H9 (cell line): Measurements from ENCODE around the gene ARFIP1. TPM values are rescaled to one million over a fixed set of nuclear protein-coding genes. Genes with fewer than 3 reads are reported as not detected.

Experiments
- DNase-seq: peaks from one replicate; pipeline ENCODE4 v3.0.0-alpha.2; 2017
- H2AFZ ChIP-seq: one replicate; pipeline ENCODE4 v1.6.1; 2013; ENCODE audit warnings: mild to moderate bottlenecking, low read length, control low read depth, moderate library complexity
- H2AK5ac ChIP-seq: 2 replicates; pipeline ENCODE4 v1.6.1; 2013; ENCODE audit warnings: low read length, control low read depth, mixed read lengths; ENCODE audit not compliant: insufficient read length
- H2BK120ac ChIP-seq: one replicate; pipeline ENCODE4 v1.6.1; 2013; ENCODE audit warnings: low read depth, mild to moderate bottlenecking, low read length, control low read depth, inconsistent platforms; ENCODE audit not compliant: poor library complexity, severe bottlenecking
- H2BK12ac ChIP-seq: 2 replicates; pipeline ENCODE4 v1.6.1; 2013; ENCODE audit warnings: low read length, control low read depth, mixed read lengths, low read depth; ENCODE audit not compliant: insufficient read length
- H2BK15ac ChIP-seq: 2 replicates; pipeline ENCODE4 v1.6.1; 2013; ENCODE audit warnings: low read depth, low read length, control low read depth
- H2BK20ac ChIP-seq: one replicate; pipeline ENCODE4 v1.6.1; 2013; ENCODE audit warnings: low read depth, mild to moderate bottlenecking, low read length, control low read depth, inconsistent platforms; ENCODE audit not compliant: poor library complexity, severe bottlenecking
- H2BK5ac ChIP-seq: 2 replicates; pipeline ENCODE4 v1.6.1; 2013; ENCODE audit warnings: low read length, control low read depth, mixed read lengths; ENCODE audit not compliant: insufficient read length
- H3K14ac ChIP-seq: 2 replicates; pipeline ENCODE4 v1.6.1; 2013; ENCODE audit warnings: low read length, control low read depth; ENCODE audit not compliant: insufficient read depth
- H3K18ac ChIP-seq: 2 replicates; pipeline ENCODE4 v1.6.1; 2013; ENCODE audit warnings: low read depth, mild to moderate bottlenecking, mixed read lengths, low read length, control low read depth; ENCODE audit not compliant: insufficient read length
- H3K23ac ChIP-seq: 2 replicates; pipeline ENCODE4 v1.6.1; 2013; ENCODE audit warnings: low read length, control low read depth, mixed read lengths, low read depth; ENCODE audit not compliant: insufficient read length
- H3K23me2 ChIP-seq: 2 replicates; pipeline ENCODE4 v1.6.1; 2013; ENCODE audit warnings: low read depth, mild to moderate bottlenecking, mixed read lengths, low read length, control low read depth; ENCODE audit not compliant: insufficient read length, poor library complexity, severe bottlenecking
- H3K27ac ChIP-seq: 2 replicates; pipeline ENCODE4 v1.5.1; 2013; ENCODE audit warnings: low read length, control low read depth, mixed read lengths, low read depth; ENCODE audit not compliant: insufficient read length
- H3K27me3 ChIP-seq: 2 replicates; pipeline ENCODE4 v1.6.1; 2013; ENCODE audit warnings: low read length, control low read depth, inconsistent platforms; ENCODE audit not compliant: insufficient read depth
- H3K4ac ChIP-seq: 2 replicates; pipeline ENCODE4 v1.6.1; 2013; ENCODE audit warnings: low read depth, mild to moderate bottlenecking, control low read depth, inconsistent platforms, low read length, moderate library complexity
- H3K4me1 ChIP-seq: 2 replicates; pipeline ENCODE4 v1.6.1; 2013; ENCODE audit warnings: low read length, control low read depth, inconsistent platforms; ENCODE audit not compliant: insufficient read depth
- H3K4me2 ChIP-seq: 2 replicates; pipeline ENCODE4 v1.6.1; 2013; ENCODE audit warnings: low read length, control low read depth, mixed read lengths; ENCODE audit not compliant: insufficient read length, insufficient read depth
- H3K56ac ChIP-seq: 2 replicates; pipeline ENCODE4 v1.6.1; 2013; ENCODE audit warnings: low read depth, mild to moderate bottlenecking, mixed read lengths, low read length, control low read depth; ENCODE audit not compliant: insufficient read length
- H3K79me1 ChIP-seq: 2 replicates; pipeline ENCODE4 v1.6.1; 2013; ENCODE audit warnings: low read depth, mild to moderate bottlenecking, moderate library complexity, low read length, control low read depth, inconsistent platforms; ENCODE audit not compliant: insufficient read depth, poor library complexity, severe bottlenecking
- H3K79me2 ChIP-seq: 2 replicates; pipeline ENCODE4 v1.6.1; 2013; ENCODE audit warnings: low read length, control low read depth, inconsistent platforms; ENCODE audit not compliant: insufficient read depth
- H3K9ac ChIP-seq: 2 replicates; pipeline ENCODE4 v1.6.1; 2013; ENCODE audit warnings: low read length, control low read depth, mixed read lengths; ENCODE audit not compliant: insufficient read length; ENCODE audit errors: extremely low read depth
- H3K9me3 ChIP-seq: one replicate; pipeline ENCODE4 v1.6.1; 2013; ENCODE audit warnings: low read depth, low read length, inconsistent platforms; ENCODE audit not compliant: control insufficient read depth
- H3T11ph ChIP-seq: one replicate; pipeline ENCODE4 v1.6.1; 2013; ENCODE audit warnings: mild to moderate bottlenecking, low read length, control low read depth, inconsistent platforms
- H4K20me1 ChIP-seq: one replicate; pipeline ENCODE4 v1.6.1; 2013; ENCODE audit not compliant: control insufficient read depth, insufficient read length, insufficient read depth
- H4K5ac ChIP-seq: 2 replicates; pipeline ENCODE4 v1.6.1; 2013; ENCODE audit warnings: low read depth, mild to moderate bottlenecking, mixed read lengths, low read length, control low read depth; ENCODE audit not compliant: insufficient read length
- H4K8ac ChIP-seq: replicated peaks from 2 replicates; pipeline ENCODE4 v1.6.1; 2013; ENCODE audit warnings: low read length, control low read depth, mixed read lengths, low read depth; ENCODE audit not compliant: insufficient read length
- H4K91ac ChIP-seq: 2 replicates; pipeline ENCODE4 v1.6.1; 2013; ENCODE audit warnings: low read depth, mild to moderate bottlenecking, moderate library complexity, mixed read lengths, low read length, control low read depth; ENCODE audit not compliant: insufficient read length
- H3K27ac Mint-ChIP-seq, 3 experiments: 2 replicates in 2 of 3; 3 replicates in 1 of 3; pipeline ENCODE4 v1.8.0; 2020 to 2021; ENCODE audit warnings: mixed read lengths in 3 of 3, mild to moderate bottlenecking in 1 of 3, moderate library complexity in 1 of 3
- H3K27me3 Mint-ChIP-seq: 2 replicates; pipeline ENCODE4 v1.8.0; 2021; ENCODE audit warnings: low read depth, mild to moderate bottlenecking, moderate library complexity, mixed read lengths
- H3K36me3 Mint-ChIP-seq, 3 experiments: 2 replicates in 2 of 3; 3 replicates in 1 of 3; pipeline ENCODE4 v1.8.0; 2020 to 2021; ENCODE audit warnings: low read depth in 3 of 3, mixed read lengths in 3 of 3; ENCODE audit not compliant: insufficient read depth in 1 of 3
- H3K4me1 Mint-ChIP-seq, 2 experiments: 2 replicates each; pipeline ENCODE4 v1.8.0; 2020; ENCODE audit warnings: mixed read lengths in 2 of 2
- H3K4me3 Mint-ChIP-seq, 2 experiments: 2 replicates in 1 of 2; 3 replicates in 1 of 2; pipeline ENCODE4 v1.8.0; 2020 to 2021; ENCODE audit warnings: mild to moderate bottlenecking in 2 of 2, mixed read lengths in 2 of 2, moderate library complexity in 1 of 2
- H3K9me3 Mint-ChIP-seq, 2 experiments: 2 replicates in 1 of 2; 3 replicates in 1 of 2; pipeline ENCODE4 v1.8.0; 2020; ENCODE audit warnings: mild to moderate bottlenecking in 2 of 2, mixed read lengths in 2 of 2, moderate library complexity in 1 of 2
- WGBS: extraction: QIAGEN DNeasy Blood & Tissue Kit; methylation state at CpG from one replicate; pipeline ENCODE4 v1.1.7; 2013; ENCODE audit warnings: missing lambda C conversion rate, low lambda C conversion rate, mixed read lengths; ENCODE audit not compliant: insufficient read length; ENCODE audit errors: extremely low coverage; 5-methylcytosine and 5-hydroxymethylcytosine counted together
- total RNA-seq: library from RNA; stranded (reverse); gene quantifications from 2 replicates; pipeline ENCODE4 v1.2.1, GENCODE V29; 2021
- TF ChIP-seq, protein P1 (sequence below): fragments of 200-600 bp; sonication (generic); conservative IDR thresholded peaks from 3 replicates; pipeline ENCODE4 v1.8.0; 2021; ENCODE audit warnings: antibody characterized with exemption, mild to moderate bottlenecking

Gene ARFIP1
- total RNA-seq, 1 experiment from 2014 or later, result 30.8 TPM

DNA sequence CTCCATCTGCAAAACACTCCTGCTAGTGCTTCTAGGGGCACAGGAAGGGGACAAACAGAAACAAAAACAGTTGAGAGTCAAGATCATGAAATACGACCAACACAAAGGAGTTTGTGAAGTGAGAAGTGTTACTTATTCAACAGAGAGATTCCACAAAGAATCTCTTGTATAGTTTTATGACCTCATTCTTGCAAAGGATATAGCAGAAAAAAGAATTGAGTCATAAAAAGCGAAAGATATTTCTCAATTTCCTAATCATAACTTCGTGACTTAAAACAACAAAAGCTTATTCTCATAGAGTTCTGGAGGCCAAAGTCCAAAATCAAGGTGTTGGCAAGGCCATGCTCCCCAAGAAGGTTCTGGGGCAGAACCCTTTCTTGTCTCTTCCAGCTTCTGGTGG lies 40.9 kb upstream of the ARFIP1 start:
- TF ChIP-seq, protein P1, sequence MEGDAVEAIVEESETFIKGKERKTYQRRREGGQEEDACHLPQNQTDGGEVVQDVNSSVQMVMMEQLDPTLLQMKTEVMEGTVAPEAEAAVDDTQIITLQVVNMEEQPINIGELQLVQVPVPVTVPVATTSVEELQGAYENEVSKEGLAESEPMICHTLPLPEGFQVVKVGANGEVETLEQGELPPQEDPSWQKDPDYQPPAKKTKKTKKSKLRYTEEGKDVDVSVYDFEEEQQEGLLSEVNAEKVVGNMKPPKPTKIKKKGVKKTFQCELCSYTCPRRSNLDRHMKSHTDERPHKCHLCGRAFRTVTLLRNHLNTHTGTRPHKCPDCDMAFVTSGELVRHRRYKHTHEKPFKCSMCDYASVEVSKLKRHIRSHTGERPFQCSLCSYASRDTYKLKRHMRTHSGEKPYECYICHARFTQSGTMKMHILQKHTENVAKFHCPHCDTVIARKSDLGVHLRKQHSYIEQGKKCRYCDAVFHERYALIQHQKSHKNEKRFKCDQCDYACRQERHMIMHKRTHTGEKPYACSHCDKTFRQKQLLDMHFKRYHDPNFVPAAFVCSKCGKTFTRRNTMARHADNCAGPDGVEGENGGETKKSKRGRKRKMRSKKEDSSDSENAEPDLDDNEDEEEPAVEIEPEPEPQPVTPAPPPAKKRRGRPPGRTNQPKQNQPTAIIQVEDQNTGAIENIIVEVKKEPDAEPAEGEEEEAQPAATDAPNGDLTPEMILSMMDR, result no peak
- Histone ChIP-seq H4K8ac (no peak overlapping the region), H2AFZ (no peak overlapping the region), H4K91ac (no peak overlapping the region), H2BK12ac (no peak overlapping the region), H3K23ac (no peak overlapping the region), H2BK15ac (no peak overlapping the region), H3T11ph (no peak overlapping the region), H3K9ac (no peak overlapping the region), H3K23me2 (no peaks in the 10 kb centered on the region), H3K9me3 (no peaks in the 10 kb centered on the region), H2AK5ac (no peak overlapping the region), H4K20me1 (no peaks in the 10 kb centered on the region), H3K18ac (no peak overlapping the region), H2BK120ac (no peak overlapping the region), H3K79me2 (no peaks in the 10 kb centered on the region), H3K4ac (no peak overlapping the region), H2BK5ac (no peak overlapping the region), H4K5ac (no peak overlapping the region), H2BK20ac (no peak overlapping the region), H3K56ac (no peak overlapping the region), H3K79me1 (no peaks in the 10 kb centered on the region), H3K14ac (no peak overlapping the region), H3K27me3 (no peaks in the 10 kb centered on the region), H3K4me2 (no peak overlapping the region), H3K4me1 (no peaks in the 10 kb centered on the region), H3K27ac (no peak overlapping the region)
- Mint-ChIP-seq H3K36me3 (no peaks in the 10 kb centered on the region), H3K27me3 (no peaks in the 10 kb centered on the region), H3K4me3 (no peak overlapping the region), H3K27ac (no peak overlapping the region), H3K9me3 (no peaks in the 10 kb centered on the region), H3K4me1 (peaks cover 21 to 24% of the 10 kb centered on the region in 2 experiments)
- no CpG with 5 or more reads among the region's 3 CpGs for WGBS
- DNase-seq, result no peak
